ENCODE results near the gene NPB. TPM values are rescaled to one million over a fixed set of nuclear protein-coding genes. Genes with fewer than 3 reads are reported as not detected.

Gene NPB
- polyA plus RNA-seq, 3 donors: 0.08 to 0.16 TPM; not detected in 1

GRCh38 chr17:81860756-81861568, 41.1 kb upstream of the NPB start:
- peaks cover 56% of the 10 kb centered on the region for H4K20me1 ChIP-seq (ENCODE audit: insufficient read depth, low read length)
- peak overlapping the region; percentile 95 to 98 (median 97) for H3K27ac Mint-ChIP-seq
- H3K36me3 ChIP-seq (replicated peaks in 1 of 2; ENCODE audit: control insufficient read depth in 1 of 2, insufficient read depth in 2 of 2, low read length in 2 of 2): peaks cover 16 to 33% of the 10 kb centered on the region in 2 donors
- H3K27me3 ChIP-seq (ENCODE audit: control insufficient read depth in 2 of 2, insufficient read depth in 2 of 2, low read length in 2 of 2): no peaks in the 10 kb centered on the region
- peak; percentile 100 for DNase-seq
- peaks cover 87% of the 10 kb centered on the region for H3K79me2 ChIP-seq (ENCODE audit: insufficient read depth, low read length)
- H2AFZ ChIP-seq (ENCODE audit: insufficient read depth, low read depth, low read length, poor library complexity, severe bottlenecking): no peak overlapping the region
- H3K27ac ChIP-seq (ENCODE audit: low read depth in 1 of 2, low read length in 2 of 2): peak overlapping the region; percentile 96 to 99
- TF ChIP-seq CTCF (IDR thresholded peaks at IDR 0.05): no peak
- H3K27me3 Mint-ChIP-seq (ENCODE audit: low read depth in 3 of 3): peaks cover 0 to 3% (median 2%) of the 10 kb centered on the region in 3 donors
- peaks cover 25 to 41% of the 10 kb centered on the region in 2 donors for H3K36me3 Mint-ChIP-seq
- intact Hi-C loops (cut with micrococcal nuclease): loop anchor here (1.0 to 10.0 kb wide), 3 partner anchors 10 to 54 kb away; partner anchors contain the start of genes ARHGDIA (in 1 of the 2), MCRIP1 (in 1 of the 2), PCYT2 (in 1 of the 2) and SIRT7 (in 1 of the 2)
- 0% methylated on average over 58 of the region's 74 CpGs for WGBS (ENCODE audit: insufficient coverage)
- H3K9ac ChIP-seq (ENCODE audit: insufficient read depth, low read length, poor library complexity, severe bottlenecking): peak overlapping the region; percentile 94
- H3K4me3 ChIP-seq (replicated peaks in 1 of 3; ENCODE audit: low read depth in 2 of 3, low read length in 3 of 3): peak overlapping the region; percentile 34 to 73 (median 47)
- no peaks in the 10 kb centered on the region for H3K9me3 ChIP-seq (replicated peaks in 1 of 2; ENCODE audit: control insufficient read depth in 1 of 2, insufficient read depth in 1 of 2, low read length in 2 of 2)
- peaks cover 42% of the 10 kb centered on the region for H3K4me1 Mint-ChIP-seq
- peak overlapping the region; percentile 82 to 89 for H3K4me3 Mint-ChIP-seq
- H3K4me1 ChIP-seq (ENCODE audit: control insufficient read depth in 1 of 2, insufficient read depth in 2 of 2, low read length in 2 of 2): peaks cover 37 to 44% of the 10 kb centered on the region in 2 donors
- no peaks in the 10 kb centered on the region for H3K9me3 Mint-ChIP-seq
- H3K4me2 ChIP-seq (replicated peaks; ENCODE audit: extremely low read depth, low read length, poor library complexity, severe bottlenecking): peak overlapping the region; percentile 75

GRCh38 chr17:81863123-81863675, 38.8 kb upstream of the NPB start:
- Mint-ChIP-seq H3K9me3 (no peaks in the 10 kb centered on the region), H3K27me3 (ENCODE audit: low read depth in 3 of 3) (peaks cover 0 to 3% (median 2%) of the 10 kb centered on the region in 3 donors), H3K4me1 (peaks cover 44% of the 10 kb centered on the region), H3K36me3 (peaks cover 16 to 28% of the 10 kb centered on the region in 2 donors), H3K4me3 (no peak overlapping the region), H3K27ac (peak overlapping the region; percentile 2 to 96 (median 79))
- intact Hi-C loops (cut with micrococcal nuclease): loop anchor here in 1 of 2 donors (10.0 kb wide), 1 partner anchor 52 kb away; the partner anchor contains the start of genes PCYT2 and SIRT7
- Histone ChIP-seq H3K9ac (ENCODE audit: insufficient read depth, low read length, poor library complexity, severe bottlenecking) (no peak overlapping the region), H3K9me3 (replicated peaks in 1 of 2; ENCODE audit: control insufficient read depth in 1 of 2, insufficient read depth in 1 of 2, low read length in 2 of 2) (no peaks in the 10 kb centered on the region), H3K27ac (ENCODE audit: low read depth in 1 of 2, low read length in 2 of 2) (peak overlapping the region in 1 of 2 donors; percentile 24), H3K36me3 (replicated peaks in 1 of 2; ENCODE audit: control insufficient read depth in 1 of 2, insufficient read depth in 2 of 2, low read length in 2 of 2) (peaks cover 14 to 18% of the 10 kb centered on the region in 2 donors), H3K79me2 (ENCODE audit: insufficient read depth, low read length) (peaks cover 77% of the 10 kb centered on the region), H3K4me1 (ENCODE audit: control insufficient read depth in 1 of 2, insufficient read depth in 2 of 2, low read length in 2 of 2) (peaks cover 38 to 51% of the 10 kb centered on the region in 2 donors), H2AFZ (ENCODE audit: insufficient read depth, low read depth, low read length, poor library complexity, severe bottlenecking) (no peak overlapping the region), H3K4me3 (replicated peaks in 1 of 3; ENCODE audit: low read depth in 2 of 3, low read length in 3 of 3) (no peak overlapping the region), H3K27me3 (ENCODE audit: control insufficient read depth in 2 of 2, insufficient read depth in 2 of 2, low read length in 2 of 2) (no peaks in the 10 kb centered on the region), H4K20me1 (ENCODE audit: insufficient read depth, low read length) (peaks cover 58% of the 10 kb centered on the region), H3K4me2 (replicated peaks; ENCODE audit: extremely low read depth, low read length, poor library complexity, severe bottlenecking) (no peak overlapping the region)
- 36% methylated on average over 2 of the region's 6 CpGs for WGBS (ENCODE audit: insufficient coverage)
- no peak for DNase-seq
- no peak for TF ChIP-seq CTCF (IDR thresholded peaks at IDR 0.05)

Measured in CD14-positive monocyte (primary cell).